K562 (cell line): ENCODE results near the gene PCLAF. TPM values are rescaled to one million over a fixed set of nuclear protein-coding genes. Genes with fewer than 3 reads are reported as not detected.

Experiments
- CCAR2 ChIP-seq: fragments of 200-400 bp; formaldehyde crosslinking; IDR thresholded peaks from 2 replicates; pipeline ENCODE4 v1.6.1; 2017; ENCODE audit warnings: mild to moderate bottlenecking, low read depth, low read length
- GTF2E2 ChIP-seq: fragments of 200-800 bp; sonication (Bioruptor generic); IDR thresholded peaks from 2 replicates; pipeline ENCODE4 v1.6.1; 2016; ENCODE audit warnings: missing genetic modification characterization, missing compliant biosample characterization
- ILF3 ChIP-seq: fragments of 450-650 bp; IDR thresholded peaks from 2 replicates; pipeline ENCODE4 v1.6.1; 2018; ENCODE audit warnings: antibody characterized with exemption, mild to moderate bottlenecking, moderate library complexity, borderline replicate concordance
- JUN ChIP-seq, 2 experiments: sonication (generic) in 1 of 2; formaldehyde crosslinking in 1 of 2; IDR thresholded peaks; 2 replicates each; pipeline versions ENCODE4 v1.6.1 to v1.8.0; 2012 to 2022; ENCODE audit warnings: borderline replicate concordance in 2 of 2, mild to moderate bottlenecking in 2 of 2, improper control_type of control experiment in 1 of 2, low read depth in 1 of 2, low read length in 1 of 2, missing genetic modification reagents in 1 of 2
- KLF1 ChIP-seq: fragments of 450-650 bp; IDR thresholded peaks from 2 replicates; pipeline ENCODE4 v1.6.1; 2016; ENCODE audit warnings: missing genetic modification characterization, missing compliant biosample characterization
- MTA1 ChIP-seq: fragments of 450-650 bp; IDR thresholded peaks from 2 replicates; pipeline ENCODE4 v1.6.1; 2017; ENCODE audit warnings: borderline replicate concordance
- NFYB ChIP-seq: IDR thresholded peaks from 2 replicates; pipeline ENCODE4 v1.6.1; 2011; ENCODE audit warnings: mild to moderate bottlenecking, moderate library complexity; ENCODE audit not compliant: insufficient read length; ENCODE audit errors: extremely low read depth
- PML ChIP-seq: IDR thresholded peaks from 2 replicates; pipeline ENCODE4 v1.6.1; 2012; ENCODE audit warnings: low read length, inconsistent platforms
- SP2 ChIP-seq: IDR thresholded peaks from 2 replicates; pipeline ENCODE4 v1.6.1; 2011; ENCODE audit warnings: mild to moderate bottlenecking, low read depth, low read length, moderate library complexity; ENCODE audit not compliant: poor library complexity, severe bottlenecking; ENCODE audit errors: extremely low read depth
- STAT5B ChIP-seq: fragments of 250-450 bp; sonication (Bioruptor Pico); IDR thresholded peaks from 2 replicates; pipeline ENCODE4 v1.8.0; 2021; ENCODE audit warnings: mild to moderate bottlenecking, inconsistent platforms
- TGIF2 ChIP-seq: sonication (generic); formaldehyde crosslinking; IDR thresholded peaks from 2 replicates; pipeline ENCODE4 v1.8.1; 2022; ENCODE audit warnings: mild to moderate bottlenecking, missing genetic modification reagents, moderate library complexity
- XRCC5 ChIP-seq: fragments of 200-400 bp; formaldehyde crosslinking; IDR thresholded peaks from 2 replicates; pipeline ENCODE4 v1.6.1; 2017; ENCODE audit warnings: low read depth, mild to moderate bottlenecking, low read length
- ZBTB8A ChIP-seq: fragments of 450-650 bp; IDR thresholded peaks from 2 replicates; pipeline ENCODE4 v1.6.1; 2018; ENCODE audit warnings: mild to moderate bottlenecking, moderate library complexity; ENCODE audit not compliant: partially characterized antibody
- ZNF668 ChIP-seq: fragments of 250-450 bp; sonication (Bioruptor Pico); IDR thresholded peaks from 2 replicates; pipeline ENCODE4 v1.8.0; 2022; ENCODE audit warnings: mild to moderate bottlenecking, inconsistent platforms
- ZNF76 ChIP-seq: fragments of 250-450 bp; sonication (Bioruptor Pico); IDR thresholded peaks from 2 replicates; pipeline ENCODE4 v1.4.0; 2020; ENCODE audit warnings: mild to moderate bottlenecking, moderate library complexity, borderline replicate concordance
- polyA plus RNA-seq, 8 experiments: library from polyadenylated mRNA; depleted of rRNA in 4 of 8; stranded (reverse) in 5 of 8; unstranded in 3 of 8; fragments of >200 nt; fragmentation: Nextera tagmentation in 2 of 8; fragmentation: Illumina TruSeq in 1 of 8; extraction: Ambion mirVana in 2 of 8; extraction: Trizol in 1 of 8; gene quantifications; 2 replicates each; pipeline versions ENCODE4 v1.2.1 to v1.2.3, GENCODE V29; 2011 to 2014; ENCODE audit warnings: inconsistent platforms in 1 of 8, missing spikeins in 1 of 8
- total RNA-seq, 7 experiments: library from RNA; depleted of rRNA in 6 of 7; stranded (reverse); fragments of >200 nt in 6 of 7; fragmentation: Illumina TruSeq in 2 of 7; extraction: Trizol in 2 of 7; gene quantifications; 2 replicates each; pipeline versions ENCODE4 v1.2.1 to v1.2.3, GENCODE V29; 2011 to 2021; ENCODE audit warnings: low replicate concordance in 1 of 7
- TF ChIP-seq, protein P1 (sequence below): conservative IDR thresholded peaks from 2 replicates; pipeline ENCODE4 v1.6.1; 2011; ENCODE audit warnings: low read depth, mild to moderate bottlenecking, low read length; ENCODE audit not compliant: control insufficient read depth
- TF ChIP-seq, protein P2 (sequence below): fragments of 450-650 bp; IDR thresholded peaks from 2 replicates; pipeline ENCODE4 v1.6.1; 2016; ENCODE audit warnings: mild to moderate bottlenecking
- TF ChIP-seq, protein P3 (sequence below): fragments of 250-450 bp; sonication (Bioruptor Pico); IDR thresholded peaks from 2 replicates; pipeline ENCODE4 v1.8.0; 2022; ENCODE audit warnings: moderate library complexity, mild to moderate bottlenecking, inconsistent platforms
- TF ChIP-seq, protein P4 (sequence below): fragments of 250-450 bp; sonication (Bioruptor Pico); IDR thresholded peaks from 2 replicates; pipeline ENCODE4 v1.4.0; 2020; ENCODE audit warnings: borderline replicate concordance
- TF ChIP-seq, protein P5 (sequence below), 3 experiments: fragments of 200-800 bp in 1 of 3; sonication (Bioruptor generic) in 1 of 3; sonication (generic) in 1 of 3; formaldehyde crosslinking in 1 of 3; IDR thresholded peaks; 2 replicates each; pipeline versions ENCODE4 v1.6.1 to v1.8.0; 2016 to 2022; ENCODE audit warnings: mild to moderate bottlenecking in 2 of 3, missing compliant biosample characterization in 2 of 3, missing genetic modification characterization in 2 of 3, missing genetic modification reagents in 1 of 3

Gene PCLAF
- total and polyA plus RNA-seq, 9 of the 15 experiments (the other 6 are each of a cell fraction or from before 2014, with no cell fraction given) = 112 to 881 (median 360) TPM

DNA sequence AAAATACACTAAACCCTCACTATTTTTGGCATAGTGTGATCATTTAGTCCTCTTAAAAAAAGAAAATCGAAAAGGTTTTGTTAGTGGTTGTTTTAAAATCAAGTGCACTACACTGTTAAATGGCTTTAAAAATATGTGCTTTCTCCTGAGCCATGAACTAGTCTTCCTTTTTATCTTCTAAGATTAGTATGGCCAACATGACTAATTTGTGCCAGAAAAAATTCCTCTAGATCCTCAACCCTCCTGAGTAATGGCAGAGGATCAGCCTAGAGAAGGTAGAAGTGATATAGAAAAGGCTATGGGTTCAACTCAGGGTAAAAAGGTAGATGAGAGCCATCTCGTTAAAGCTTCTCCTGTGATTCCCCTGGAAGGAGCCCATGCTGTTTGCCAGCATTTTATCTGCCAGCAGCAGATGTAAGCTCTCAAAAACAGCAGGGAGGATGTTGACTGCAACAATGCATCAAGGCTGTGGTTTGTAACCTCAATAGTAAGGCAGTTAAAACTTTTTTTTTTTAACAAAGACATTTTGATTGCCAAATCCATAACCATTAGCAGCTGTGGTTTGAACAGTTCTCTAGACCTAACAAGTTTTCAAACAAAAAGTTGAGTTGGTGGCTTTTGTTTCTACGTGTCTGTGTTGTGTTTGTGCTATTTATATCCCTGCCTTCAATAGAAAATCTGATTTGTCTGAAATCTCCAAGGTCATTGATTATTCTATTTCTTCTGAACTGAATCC is 48.9 kb upstream of the PCLAF start (continued):
- TF ChIP-seq, protein P1, sequence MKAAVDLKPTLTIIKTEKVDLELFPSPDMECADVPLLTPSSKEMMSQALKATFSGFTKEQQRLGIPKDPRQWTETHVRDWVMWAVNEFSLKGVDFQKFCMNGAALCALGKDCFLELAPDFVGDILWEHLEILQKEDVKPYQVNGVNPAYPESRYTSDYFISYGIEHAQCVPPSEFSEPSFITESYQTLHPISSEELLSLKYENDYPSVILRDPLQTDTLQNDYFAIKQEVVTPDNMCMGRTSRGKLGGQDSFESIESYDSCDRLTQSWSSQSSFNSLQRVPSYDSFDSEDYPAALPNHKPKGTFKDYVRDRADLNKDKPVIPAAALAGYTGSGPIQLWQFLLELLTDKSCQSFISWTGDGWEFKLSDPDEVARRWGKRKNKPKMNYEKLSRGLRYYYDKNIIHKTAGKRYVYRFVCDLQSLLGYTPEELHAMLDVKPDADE = no peak
- TF ChIP-seq MTA1 (no peak), ZNF76 (no peak), TGIF2 (no peak), KLF1 (tag) (no peak), SP2 (no peak), NFYB (no peak), PML (peak; percentile 67; the same call in 1 of the 2 replicates), STAT5B (CRISPR knock-in tag) (no peak), ZBTB8A (no peak), CCAR2 (no peak), ZNF668 (CRISPR knock-in tag) (no peak), ILF3 (no peak), JUN (IDR thresholded peaks at IDR 0.05; ENCODE audit: borderline replicate concordance, low read depth, low read length) (no peak), JUN (CRISPR knock-in tag; IDR thresholded peaks at IDR 0.05; ENCODE audit: borderline replicate concordance) (no peak), XRCC5 (no peak), GTF2E2 (tag) (no peak)
- TF ChIP-seq, protein P2, sequence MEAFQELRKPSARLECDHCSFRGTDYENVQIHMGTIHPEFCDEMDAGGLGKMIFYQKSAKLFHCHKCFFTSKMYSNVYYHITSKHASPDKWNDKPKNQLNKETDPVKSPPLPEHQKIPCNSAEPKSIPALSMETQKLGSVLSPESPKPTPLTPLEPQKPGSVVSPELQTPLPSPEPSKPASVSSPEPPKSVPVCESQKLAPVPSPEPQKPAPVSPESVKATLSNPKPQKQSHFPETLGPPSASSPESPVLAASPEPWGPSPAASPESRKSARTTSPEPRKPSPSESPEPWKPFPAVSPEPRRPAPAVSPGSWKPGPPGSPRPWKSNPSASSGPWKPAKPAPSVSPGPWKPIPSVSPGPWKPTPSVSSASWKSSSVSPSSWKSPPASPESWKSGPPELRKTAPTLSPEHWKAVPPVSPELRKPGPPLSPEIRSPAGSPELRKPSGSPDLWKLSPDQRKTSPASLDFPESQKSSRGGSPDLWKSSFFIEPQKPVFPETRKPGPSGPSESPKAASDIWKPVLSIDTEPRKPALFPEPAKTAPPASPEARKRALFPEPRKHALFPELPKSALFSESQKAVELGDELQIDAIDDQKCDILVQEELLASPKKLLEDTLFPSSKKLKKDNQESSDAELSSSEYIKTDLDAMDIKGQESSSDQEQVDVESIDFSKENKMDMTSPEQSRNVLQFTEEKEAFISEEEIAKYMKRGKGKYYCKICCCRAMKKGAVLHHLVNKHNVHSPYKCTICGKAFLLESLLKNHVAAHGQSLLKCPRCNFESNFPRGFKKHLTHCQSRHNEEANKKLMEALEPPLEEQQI = no peak; the same call in 1 of the 2 replicates
- TF ChIP-seq, protein P3, sequence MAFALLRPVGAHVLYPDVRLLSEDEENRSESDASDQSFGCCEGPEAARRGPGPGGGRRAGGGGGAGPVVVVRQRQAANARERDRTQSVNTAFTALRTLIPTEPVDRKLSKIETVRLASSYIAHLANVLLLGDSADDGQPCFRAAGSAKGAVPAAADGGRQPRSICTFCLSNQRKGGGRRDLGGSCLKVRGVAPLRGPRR (CRISPR knock-in tag) = no peak
- TF ChIP-seq, protein P4, sequence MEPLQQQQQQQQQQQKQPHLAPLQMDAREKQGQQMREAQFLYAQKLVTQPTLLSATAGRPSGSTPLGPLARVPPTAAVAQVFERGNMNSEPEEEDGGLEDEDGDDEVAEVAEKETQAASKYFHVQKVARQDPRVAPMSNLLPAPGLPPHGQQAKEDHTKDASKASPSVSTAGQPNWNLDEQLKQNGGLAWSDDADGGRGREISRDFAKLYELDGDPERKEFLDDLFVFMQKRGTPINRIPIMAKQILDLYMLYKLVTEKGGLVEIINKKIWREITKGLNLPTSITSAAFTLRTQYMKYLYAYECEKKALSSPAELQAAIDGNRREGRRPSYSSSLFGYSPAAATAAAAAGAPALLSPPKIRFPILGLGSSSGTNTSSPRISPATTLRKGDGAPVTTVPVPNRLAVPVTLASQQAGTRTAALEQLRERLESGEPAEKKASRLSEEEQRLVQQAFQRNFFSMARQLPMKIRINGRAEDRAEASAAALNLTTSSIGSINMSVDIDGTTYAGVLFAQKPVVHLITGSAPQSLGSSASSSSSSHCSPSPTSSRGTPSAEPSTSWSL (CRISPR knock-in tag) = no peak
- TF ChIP-seq, protein P5, sequence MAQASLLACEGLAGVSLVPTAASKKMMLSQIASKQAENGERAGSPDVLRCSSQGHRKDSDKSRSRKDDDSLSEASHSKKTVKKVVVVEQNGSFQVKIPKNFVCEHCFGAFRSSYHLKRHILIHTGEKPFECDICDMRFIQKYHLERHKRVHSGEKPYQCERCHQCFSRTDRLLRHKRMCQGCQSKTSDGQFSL (CRISPR knock-in tag; IDR thresholded peaks at IDR 0.05) = no peak
- TF ChIP-seq, protein P5 (tag; IDR thresholded peaks at IDR 0.05) = no peak
